HepG2 (cell line): Measurements from ENCODE around the gene THRB. TPM values are rescaled to one million over a fixed set of nuclear protein-coding genes. Genes with fewer than 3 reads are reported as not detected.

Source experiments
- ARNT ChIP-seq: fragments of 450-650 bp; IDR thresholded peaks from 2 replicates; pipeline ENCODE4 v1.6.1; 2017
- DNMT3B ChIP-seq: conservative IDR thresholded peaks from 2 replicates; pipeline ENCODE4 v1.6.1; 2016; ENCODE audit warnings: missing biosample characterization, control low read depth
- EHMT2 ChIP-seq: fragments of 200-600 bp; sonication (generic); IDR thresholded peaks from 2 replicates; pipeline ENCODE4 v1.7.0; 2017; ENCODE audit warnings: antibody characterized with exemption, low read depth, low read length, borderline replicate concordance
- EZH2 ChIP-seq: conservative IDR thresholded peaks from 2 replicates; pipeline ENCODE4 v1.6.1; 2012; ENCODE audit warnings: mild to moderate bottlenecking, low read depth, low read length, moderate library complexity
- KLF9 ChIP-seq: IDR thresholded peaks from 2 replicates; pipeline ENCODE4 v1.6.1; 2016; ENCODE audit warnings: low read depth
- MAFK ChIP-seq, 2 experiments: IDR thresholded peaks in 1 of 2; conservative IDR thresholded peaks in 1 of 2; 2 replicates each; pipeline ENCODE4 v1.6.1; 2011; ENCODE audit warnings: improper control_type of control experiment in 2 of 2, low read length in 2 of 2
- MED1 ChIP-seq: sonication (generic); formaldehyde crosslinking; IDR thresholded peaks from 2 replicates; pipeline ENCODE4 v1.4.0; 2020; ENCODE audit warnings: missing genetic modification reagents
- MEF2D ChIP-seq: sonication (generic); formaldehyde crosslinking; IDR thresholded peaks from 2 replicates; pipeline ENCODE4 v1.5.1; 2020; ENCODE audit warnings: mild to moderate bottlenecking, missing genetic modification reagents
- SALL2 ChIP-seq: sonication (generic); formaldehyde crosslinking; IDR thresholded peaks from 2 replicates; pipeline ENCODE4 v1.8.1; 2023; ENCODE audit warnings: mild to moderate bottlenecking, missing genetic modification reagents, inconsistent platforms
- SRF ChIP-seq: IDR thresholded peaks from 2 replicates; pipeline ENCODE4 v1.6.1; 2011; ENCODE audit warnings: mild to moderate bottlenecking, low read depth, low read length, moderate library complexity
- YEATS4 ChIP-seq: sonication (generic); formaldehyde crosslinking; IDR thresholded peaks from 2 replicates; pipeline ENCODE4 v1.4.0; 2020; ENCODE audit warnings: missing genetic modification reagents, borderline replicate concordance
- ZBTB34 ChIP-seq: sonication (generic); formaldehyde crosslinking; IDR thresholded peaks from 2 replicates; pipeline ENCODE4 v1.8.0; 2022; ENCODE audit warnings: mild to moderate bottlenecking, missing genetic modification reagents
- ZFX ChIP-seq: sonication (generic); formaldehyde crosslinking; IDR thresholded peaks from 2 replicates; pipeline ENCODE4 v1.4.0; 2020; ENCODE audit warnings: mild to moderate bottlenecking, low read depth, missing genetic modification reagents, moderate library complexity
- ZNF281 ChIP-seq: sonication (generic); formaldehyde crosslinking; IDR thresholded peaks from 2 replicates; pipeline ENCODE4 v1.4.0; 2020; ENCODE audit warnings: missing genetic modification reagents, borderline replicate concordance
- ZNF567 ChIP-seq: sonication (generic); formaldehyde crosslinking; IDR thresholded peaks from 2 replicates; pipeline ENCODE4 v1.8.1; 2023; ENCODE audit warnings: mild to moderate bottlenecking, missing genetic modification reagents, borderline replicate concordance
- ZNF614 ChIP-seq: IDR thresholded peaks from 2 replicates; pipeline ENCODE4 v1.6.1; 2018; ENCODE audit warnings: missing biosample characterization, missing genetic modification reagents, inconsistent platforms, borderline replicate concordance
- ZNF615 ChIP-seq: sonication (generic); formaldehyde crosslinking; IDR thresholded peaks from 2 replicates; pipeline ENCODE4 v1.5.0; 2020; ENCODE audit warnings: mild to moderate bottlenecking, missing genetic modification reagents, borderline replicate concordance
- polyA plus RNA-seq, 8 experiments: library from polyadenylated mRNA; depleted of rRNA in 3 of 8; stranded (reverse) in 7 of 8; unstranded in 1 of 8; fragments of >200 nt; fragmentation: Illumina TruSeq in 4 of 8; extraction: Trizol in 4 of 8; gene quantifications; 2 replicates each; pipeline versions ENCODE4 v1.2.1 to v1.2.3, GENCODE V29; 2011 to 2016; ENCODE audit warnings: low read depth in 4 of 8, missing spikeins in 1 of 8, mixed read lengths in 1 of 8; ENCODE audit not compliant: insufficient read depth in 1 of 8
- total RNA-seq, 5 experiments: library from RNA; depleted of rRNA; stranded (reverse); fragments of >200 nt; fragmentation: Illumina TruSeq; extraction: Trizol; gene quantifications; 2 replicates each; pipeline ENCODE4 v1.2.3, GENCODE V29; 2016; ENCODE audit warnings: low read depth in 1 of 5
- TF ChIP-seq, protein P1 (sequence below), 2 experiments: IDR thresholded peaks; 2 replicates each; pipeline ENCODE4 v1.6.1; 2011 to 2012; ENCODE audit warnings: low read length in 2 of 2, borderline replicate concordance in 1 of 2, low read depth in 1 of 2, mild to moderate bottlenecking in 1 of 2, moderate library complexity in 1 of 2
- TF ChIP-seq, protein P2 (sequence below): sonication (generic); formaldehyde crosslinking; IDR thresholded peaks from 2 replicates; pipeline ENCODE4 v1.4.0; 2020; ENCODE audit warnings: missing genetic modification reagents, mild to moderate bottlenecking, borderline replicate concordance

The THRB gene
- total and polyA plus RNA-seq, 2 of the 13 experiments (the other 11 are each of a cell fraction or from before 2014, with no cell fraction given) = 4.7 to 22.7 TPM

DNA sequence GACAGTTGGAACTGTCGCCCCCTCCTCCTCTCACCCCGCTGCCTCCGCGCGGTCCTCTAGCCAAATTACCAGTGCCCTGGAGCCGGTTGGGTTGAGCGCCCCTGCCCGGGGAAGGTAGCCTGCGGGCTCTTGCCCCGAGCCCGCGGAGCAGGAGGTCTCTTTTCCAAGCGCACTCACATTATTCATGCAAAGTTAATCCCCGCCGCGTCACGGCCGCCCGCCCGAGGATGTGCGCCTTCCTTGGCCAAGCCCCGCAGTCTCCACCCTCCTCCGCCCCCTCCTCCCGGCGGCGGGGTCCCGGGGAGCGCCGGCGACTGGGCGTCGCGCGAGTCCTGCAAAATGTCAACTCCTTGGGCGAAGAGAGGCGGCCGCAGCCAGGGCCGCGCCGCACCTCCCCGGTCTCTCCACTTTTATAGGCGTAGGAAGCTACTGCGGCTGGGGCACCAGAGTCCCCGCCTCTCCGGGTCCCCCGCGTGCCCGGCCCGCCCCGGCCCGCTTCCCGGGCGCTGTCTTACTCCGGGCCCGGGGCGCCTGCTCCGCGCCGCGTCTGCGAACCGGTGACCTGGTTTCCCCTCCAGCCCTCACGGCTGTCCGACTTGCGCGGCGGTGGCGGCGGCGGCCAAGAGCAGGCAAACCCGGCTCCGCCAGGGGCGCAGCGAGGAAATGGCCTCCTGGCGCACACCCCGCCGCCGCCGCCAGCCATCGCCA lies at the start of gene THRB (continued):
- TF ChIP-seq ZNF281 (CRISPR knock-in tag) (no peak), ZFX (no peak; the same call in 1 of the 2 replicates), MED1 (no peak), MAFK (conservative IDR thresholded peaks at IDR 0.05 in 1 of 2, IDR thresholded peaks at IDR 0.05 in 1 of 2; ENCODE audit: low read length in 2 of 2) (no peak), MEF2D (CRISPR knock-in tag) (no peak), YEATS4 (CRISPR knock-in tag) (0 out of 2 replicates have a peak, but pooled peaks have one; percentile 53), SRF (no peak), ZBTB34 (no peak), KLF9 (no peak), EHMT2 (no peak), ZNF614 (no peak), EZH2 (no peak), DNMT3B (CRISPR knock-in tag) (no peak), ZNF567 (CRISPR knock-in tag) (no peak), ARNT (no peak), ZNF615 (CRISPR knock-in tag) (no peak), SALL2 (CRISPR knock-in tag) (no peak)
- TF ChIP-seq, protein P1, sequence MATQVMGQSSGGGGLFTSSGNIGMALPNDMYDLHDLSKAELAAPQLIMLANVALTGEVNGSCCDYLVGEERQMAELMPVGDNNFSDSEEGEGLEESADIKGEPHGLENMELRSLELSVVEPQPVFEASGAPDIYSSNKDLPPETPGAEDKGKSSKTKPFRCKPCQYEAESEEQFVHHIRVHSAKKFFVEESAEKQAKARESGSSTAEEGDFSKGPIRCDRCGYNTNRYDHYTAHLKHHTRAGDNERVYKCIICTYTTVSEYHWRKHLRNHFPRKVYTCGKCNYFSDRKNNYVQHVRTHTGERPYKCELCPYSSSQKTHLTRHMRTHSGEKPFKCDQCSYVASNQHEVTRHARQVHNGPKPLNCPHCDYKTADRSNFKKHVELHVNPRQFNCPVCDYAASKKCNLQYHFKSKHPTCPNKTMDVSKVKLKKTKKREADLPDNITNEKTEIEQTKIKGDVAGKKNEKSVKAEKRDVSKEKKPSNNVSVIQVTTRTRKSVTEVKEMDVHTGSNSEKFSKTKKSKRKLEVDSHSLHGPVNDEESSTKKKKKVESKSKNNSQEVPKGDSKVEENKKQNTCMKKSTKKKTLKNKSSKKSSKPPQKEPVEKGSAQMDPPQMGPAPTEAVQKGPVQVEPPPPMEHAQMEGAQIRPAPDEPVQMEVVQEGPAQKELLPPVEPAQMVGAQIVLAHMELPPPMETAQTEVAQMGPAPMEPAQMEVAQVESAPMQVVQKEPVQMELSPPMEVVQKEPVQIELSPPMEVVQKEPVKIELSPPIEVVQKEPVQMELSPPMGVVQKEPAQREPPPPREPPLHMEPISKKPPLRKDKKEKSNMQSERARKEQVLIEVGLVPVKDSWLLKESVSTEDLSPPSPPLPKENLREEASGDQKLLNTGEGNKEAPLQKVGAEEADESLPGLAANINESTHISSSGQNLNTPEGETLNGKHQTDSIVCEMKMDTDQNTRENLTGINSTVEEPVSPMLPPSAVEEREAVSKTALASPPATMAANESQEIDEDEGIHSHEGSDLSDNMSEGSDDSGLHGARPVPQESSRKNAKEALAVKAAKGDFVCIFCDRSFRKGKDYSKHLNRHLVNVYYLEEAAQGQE (IDR thresholded peaks at IDR 0.05; ENCODE audit: borderline replicate concordance in 1 of 2, low read depth in 1 of 2, low read length in 2 of 2) = no peak
- TF ChIP-seq, protein P2, sequence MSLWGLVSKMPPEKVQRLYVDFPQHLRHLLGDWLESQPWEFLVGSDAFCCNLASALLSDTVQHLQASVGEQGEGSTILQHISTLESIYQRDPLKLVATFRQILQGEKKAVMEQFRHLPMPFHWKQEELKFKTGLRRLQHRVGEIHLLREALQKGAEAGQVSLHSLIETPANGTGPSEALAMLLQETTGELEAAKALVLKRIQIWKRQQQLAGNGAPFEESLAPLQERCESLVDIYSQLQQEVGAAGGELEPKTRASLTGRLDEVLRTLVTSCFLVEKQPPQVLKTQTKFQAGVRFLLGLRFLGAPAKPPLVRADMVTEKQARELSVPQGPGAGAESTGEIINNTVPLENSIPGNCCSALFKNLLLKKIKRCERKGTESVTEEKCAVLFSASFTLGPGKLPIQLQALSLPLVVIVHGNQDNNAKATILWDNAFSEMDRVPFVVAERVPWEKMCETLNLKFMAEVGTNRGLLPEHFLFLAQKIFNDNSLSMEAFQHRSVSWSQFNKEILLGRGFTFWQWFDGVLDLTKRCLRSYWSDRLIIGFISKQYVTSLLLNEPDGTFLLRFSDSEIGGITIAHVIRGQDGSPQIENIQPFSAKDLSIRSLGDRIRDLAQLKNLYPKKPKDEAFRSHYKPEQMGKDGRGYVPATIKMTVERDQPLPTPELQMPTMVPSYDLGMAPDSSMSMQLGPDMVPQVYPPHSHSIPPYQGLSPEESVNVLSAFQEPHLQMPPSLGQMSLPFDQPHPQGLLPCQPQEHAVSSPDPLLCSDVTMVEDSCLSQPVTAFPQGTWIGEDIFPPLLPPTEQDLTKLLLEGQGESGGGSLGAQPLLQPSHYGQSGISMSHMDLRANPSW = no peak
